ENCODE measurements around the gene LRRC71.

The LRRC71 gene

DNA sequence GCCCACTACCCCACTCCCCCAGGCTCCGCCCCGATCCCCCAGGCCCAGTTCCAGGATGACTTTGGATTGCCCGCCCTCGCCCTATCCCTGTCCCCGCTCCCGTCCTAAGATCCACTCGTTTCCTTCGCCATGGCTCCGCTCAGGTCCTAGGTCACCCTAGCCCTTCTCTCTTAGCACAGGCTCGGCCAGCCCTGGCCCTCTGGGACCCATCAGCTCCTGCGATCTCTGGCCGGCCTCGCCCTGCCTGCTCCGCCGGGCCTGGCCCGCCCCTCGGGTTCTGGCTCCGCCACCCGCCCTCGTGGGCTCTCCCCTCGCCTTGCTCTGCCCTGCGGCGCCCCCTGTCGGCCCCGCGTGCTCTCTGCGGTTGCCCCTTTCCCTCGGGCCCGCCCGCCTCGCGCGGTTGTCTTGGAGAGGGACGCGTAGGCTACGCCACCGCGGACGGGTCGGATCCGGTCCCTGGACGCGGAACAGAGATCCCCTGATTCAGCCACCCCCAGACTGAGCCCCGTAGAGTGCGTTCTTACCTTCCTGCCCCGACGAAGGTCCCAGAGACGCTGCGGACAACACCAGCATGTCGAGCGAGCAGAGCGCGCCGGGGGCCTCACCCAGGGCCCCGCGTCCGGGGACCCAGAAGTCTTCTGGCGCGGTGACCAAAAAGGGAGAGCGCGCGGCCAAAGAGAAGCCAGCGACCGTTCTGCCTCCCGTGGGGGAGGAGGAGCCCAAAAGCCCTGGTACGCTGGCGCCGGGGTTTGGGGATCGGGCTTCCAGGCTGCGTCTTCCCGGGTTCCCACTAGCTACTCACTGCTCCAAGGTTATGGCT is at the start of gene LRRC71:
Gene LRRC71, plus strand, starts transcription at position 400 of the 820 bp plus-strand sequence. Its CDS starts 172 bp downstream, at position 572.
- peak; percentile 64 for DNase-seq

DNA sequence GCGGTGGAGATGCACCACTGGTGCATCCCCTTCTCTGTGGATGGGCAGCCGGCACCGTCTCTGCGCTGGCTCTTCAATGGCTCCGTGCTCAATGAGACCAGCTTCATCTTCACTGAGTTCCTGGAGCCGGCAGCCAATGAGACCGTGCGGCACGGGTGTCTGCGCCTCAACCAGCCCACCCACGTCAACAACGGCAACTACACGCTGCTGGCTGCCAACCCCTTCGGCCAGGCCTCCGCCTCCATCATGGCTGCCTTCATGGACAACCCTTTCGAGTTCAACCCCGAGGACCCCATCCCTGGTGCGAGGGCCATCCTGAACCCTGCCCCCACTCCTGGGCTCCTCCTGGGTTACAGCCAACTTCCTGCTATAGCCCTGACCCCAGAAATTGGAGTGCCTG is 46.8 kb upstream of the LRRC71 start:
- no peak for DNase-seq

- no peak for DNase-seq
Measured at GRCh38 chr1:156874142-156874541, 46.3 kb upstream of the LRRC71 start.

DNA sequence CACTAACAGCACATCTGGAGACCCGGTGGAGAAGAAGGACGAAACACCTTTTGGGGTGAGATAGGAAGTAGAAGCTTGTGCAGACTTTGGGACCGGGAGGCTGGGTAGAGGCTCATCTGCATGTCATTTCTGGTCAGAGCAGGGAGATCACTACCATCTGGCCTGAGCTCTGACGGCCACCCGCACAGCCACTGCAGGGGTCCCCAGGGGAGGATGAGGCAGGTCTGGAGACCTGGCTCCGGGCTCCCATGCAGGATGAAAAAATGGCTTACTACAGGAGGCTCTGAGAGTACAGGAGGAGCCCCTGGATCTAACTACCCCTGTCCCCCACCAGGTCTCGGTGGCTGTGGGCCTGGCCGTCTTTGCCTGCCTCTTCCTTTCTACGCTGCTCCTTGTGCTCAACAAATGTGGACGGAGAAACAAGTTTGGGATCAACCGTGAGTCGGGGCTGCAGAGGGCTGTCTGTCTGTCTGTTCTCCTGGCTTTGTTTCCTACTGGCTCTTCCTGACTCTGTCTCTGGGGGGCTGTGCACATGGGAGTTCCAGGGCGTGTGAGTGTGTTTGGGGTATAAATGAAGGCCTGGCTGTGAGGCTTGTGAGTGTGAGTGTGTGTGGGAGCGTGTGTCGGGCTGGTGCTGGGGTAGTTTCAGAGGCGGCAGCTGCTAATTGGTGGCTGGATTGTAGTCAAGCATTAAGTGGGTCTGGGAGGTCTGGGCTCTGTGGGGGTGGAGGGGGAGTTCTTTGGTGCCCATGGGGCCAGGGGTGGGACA is 45.7 kb upstream of the LRRC71 start:
- no peak for DNase-seq

DNA sequence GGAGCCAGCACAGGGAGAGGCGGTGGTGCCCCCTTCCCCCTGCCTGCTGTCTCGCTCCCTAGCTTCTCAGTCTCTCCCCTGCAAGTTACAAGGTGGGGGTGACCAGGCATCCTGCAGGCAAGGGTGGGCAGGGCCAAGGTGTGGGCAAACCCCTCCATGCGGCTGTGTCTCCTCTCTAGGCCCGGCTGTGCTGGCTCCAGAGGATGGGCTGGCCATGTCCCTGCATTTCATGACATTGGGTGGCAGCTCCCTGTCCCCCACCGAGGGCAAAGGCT is 45.2 kb upstream of the LRRC71 start:
- no peak for DNase-seq

- no peak for DNase-seq
Measured at GRCh38 chr1:156876281-156876680, 44.2 kb upstream of the LRRC71 start.

GRCh38 chr1:156877433-156878170 is 42.8 kb upstream of the LRRC71 start:
- DNase-seq, result no peak

GRCh38 chr1:156879876-156880275 is 40.6 kb upstream of the LRRC71 start:
- no peak for DNase-seq

DNA sequence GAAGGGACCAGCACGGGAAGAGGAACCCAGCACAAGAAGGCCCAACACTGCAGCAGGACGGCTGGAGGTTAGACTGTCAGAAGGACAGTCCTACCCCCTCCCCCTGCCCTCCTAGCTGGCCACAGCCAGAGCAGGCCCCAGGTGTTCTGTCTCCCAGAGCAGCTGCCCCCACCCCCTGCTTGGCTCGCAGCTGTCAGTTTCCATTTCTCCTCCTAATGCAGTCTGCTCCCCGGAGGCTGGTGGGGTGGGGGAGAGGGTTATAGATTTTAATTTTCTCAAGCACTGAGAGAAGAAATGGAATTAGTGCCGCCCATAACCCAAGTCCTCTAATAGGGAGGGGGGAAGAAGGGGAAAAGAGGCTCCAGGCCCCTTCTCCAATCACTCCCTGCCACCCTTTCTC is 40.0 kb upstream of the LRRC71 start:
- DNase-seq, result no peak

- DNase-seq, result no peak
Measured at GRCh38 chr1:156881101-156881500, 39.3 kb upstream of the LRRC71 start.

GRCh38 chr1:156881663-156882062 is 38.8 kb upstream of the LRRC71 start:
- DNase-seq, result no peak

GRCh38 chr1:156882543-156882942 is 37.9 kb upstream of the LRRC71 start:
- DNase-seq, result no peak

GRCh38 chr1:156883919-156884318 is 36.5 kb upstream of the LRRC71 start:
- DNase-seq, result no peak

- DNase-seq, result no peak
Measured at GRCh38 chr1:156884560-156885184, 35.8 kb upstream of the LRRC71 start.

DNA sequence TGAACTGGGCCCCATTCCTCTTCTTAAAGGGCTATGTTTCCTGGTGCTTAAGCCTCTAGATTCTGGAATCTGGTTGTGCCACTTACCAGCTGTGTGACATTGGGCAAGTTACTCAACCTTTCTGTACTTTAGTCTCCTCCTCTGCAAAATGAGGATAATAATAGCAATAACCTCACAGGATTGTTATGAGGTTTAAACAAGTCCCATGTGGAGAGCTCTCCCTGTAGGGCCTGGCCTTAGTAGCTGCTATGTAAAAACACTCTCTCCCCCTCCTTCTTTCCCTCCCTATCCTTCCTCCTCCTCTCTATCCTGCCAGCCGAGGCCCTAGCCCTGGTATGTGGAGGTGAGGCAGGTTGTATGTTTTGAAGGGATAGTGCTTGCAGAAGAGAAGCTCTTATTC is 35.1 kb upstream of the LRRC71 start:
- no peak for DNase-seq

- no peak for DNase-seq
Measured at GRCh38 chr1:156885880-156886355, 34.5 kb upstream of the LRRC71 start.

DNA sequence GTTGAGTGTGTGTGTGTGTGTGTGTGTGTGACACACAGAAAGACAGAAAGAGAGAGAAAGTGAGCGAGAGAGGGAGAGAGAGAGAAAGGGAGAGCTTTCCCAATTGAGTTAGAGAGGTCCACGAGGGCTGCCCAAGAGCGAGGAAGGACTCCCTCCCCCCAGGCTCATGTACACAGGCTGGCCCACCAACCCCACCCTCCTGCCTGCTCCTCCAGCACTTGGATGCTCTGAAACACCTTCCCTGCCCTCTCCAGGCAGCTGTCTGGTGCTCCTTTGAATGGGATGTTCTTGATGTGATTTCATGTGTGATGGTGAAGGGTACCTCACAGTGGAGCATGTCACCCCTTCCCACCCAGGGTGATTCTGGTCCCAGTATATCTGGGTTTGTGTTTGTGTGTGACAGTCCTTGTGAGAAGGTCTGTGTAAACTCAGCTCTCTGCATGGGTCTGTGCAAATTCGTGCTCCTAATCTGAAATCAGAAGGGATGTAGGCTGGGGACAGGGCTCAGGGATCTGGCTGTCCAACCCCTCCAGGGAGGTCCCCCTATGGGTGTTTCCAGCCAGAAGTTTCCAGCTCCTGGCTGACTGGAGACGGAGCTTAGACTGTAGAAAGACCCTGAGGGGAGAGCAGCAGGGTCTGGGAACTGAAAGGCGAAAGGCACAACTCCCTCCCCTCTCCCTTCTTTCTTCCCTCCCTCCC is 33.7 kb upstream of the LRRC71 start:
- no peak for DNase-seq

- DNase-seq, result no peak
Measured at GRCh38 chr1:156887317-156887716, 33.1 kb upstream of the LRRC71 start.

DNA sequence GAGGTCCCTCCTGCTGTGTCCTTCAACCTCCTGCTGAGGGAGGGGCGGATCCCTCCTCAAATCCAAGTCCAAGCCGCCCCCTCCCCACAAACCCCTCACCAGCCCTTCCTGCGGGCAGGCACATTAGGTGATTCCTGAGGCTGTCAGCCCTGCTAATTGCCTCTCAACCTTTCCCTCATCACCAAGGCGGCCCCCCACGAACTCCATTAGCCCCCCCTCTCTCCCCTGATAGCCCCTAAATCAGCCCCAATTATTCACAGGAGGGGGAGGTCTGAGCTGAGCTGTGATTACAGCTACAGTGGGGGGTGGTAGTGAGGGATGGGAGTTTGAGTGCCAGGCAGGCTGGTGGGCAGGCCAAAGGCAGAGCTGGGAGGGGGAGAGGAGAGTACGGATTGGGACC is 32.7 kb upstream of the LRRC71 start:
- no peak for DNase-seq

DNA sequence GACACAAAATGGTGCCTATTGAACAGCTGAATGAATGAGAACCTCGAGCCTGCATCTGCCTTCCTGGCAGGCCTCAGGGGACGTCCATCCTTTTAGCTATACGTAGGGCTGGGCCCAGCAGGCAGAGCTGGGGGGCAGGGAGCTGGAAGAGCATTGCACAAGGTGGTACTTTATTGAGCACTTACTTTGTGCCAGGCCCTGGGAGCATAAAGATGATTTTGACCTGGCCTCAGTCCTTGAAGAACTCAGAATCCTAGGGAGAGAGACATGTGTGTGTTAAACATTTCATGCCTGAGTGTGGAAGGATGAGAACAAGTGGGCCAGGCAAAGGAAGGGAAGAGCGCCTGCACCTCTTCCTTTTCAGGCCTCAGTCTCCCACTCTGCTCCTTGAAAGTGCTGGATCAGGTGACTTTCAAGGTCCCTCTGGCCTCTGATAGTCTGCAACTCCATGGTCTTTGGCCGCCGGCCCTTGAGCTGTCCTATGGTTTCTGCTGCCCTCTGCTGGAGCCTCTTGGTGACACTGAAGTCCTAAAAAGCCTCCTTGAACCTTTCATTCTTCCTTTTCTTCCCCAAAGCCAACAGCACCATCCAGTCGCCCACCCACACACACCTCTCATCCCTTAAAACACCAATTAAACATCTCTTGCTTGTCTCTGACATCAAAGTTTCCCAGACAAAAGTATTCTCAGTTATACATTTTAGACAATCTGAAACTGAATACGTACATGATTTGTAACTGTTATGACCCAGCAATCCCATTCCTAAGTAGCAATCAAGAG is 30.4 kb upstream of the LRRC71 start:
- DNase-seq, result peak; percentile 66

DNA sequence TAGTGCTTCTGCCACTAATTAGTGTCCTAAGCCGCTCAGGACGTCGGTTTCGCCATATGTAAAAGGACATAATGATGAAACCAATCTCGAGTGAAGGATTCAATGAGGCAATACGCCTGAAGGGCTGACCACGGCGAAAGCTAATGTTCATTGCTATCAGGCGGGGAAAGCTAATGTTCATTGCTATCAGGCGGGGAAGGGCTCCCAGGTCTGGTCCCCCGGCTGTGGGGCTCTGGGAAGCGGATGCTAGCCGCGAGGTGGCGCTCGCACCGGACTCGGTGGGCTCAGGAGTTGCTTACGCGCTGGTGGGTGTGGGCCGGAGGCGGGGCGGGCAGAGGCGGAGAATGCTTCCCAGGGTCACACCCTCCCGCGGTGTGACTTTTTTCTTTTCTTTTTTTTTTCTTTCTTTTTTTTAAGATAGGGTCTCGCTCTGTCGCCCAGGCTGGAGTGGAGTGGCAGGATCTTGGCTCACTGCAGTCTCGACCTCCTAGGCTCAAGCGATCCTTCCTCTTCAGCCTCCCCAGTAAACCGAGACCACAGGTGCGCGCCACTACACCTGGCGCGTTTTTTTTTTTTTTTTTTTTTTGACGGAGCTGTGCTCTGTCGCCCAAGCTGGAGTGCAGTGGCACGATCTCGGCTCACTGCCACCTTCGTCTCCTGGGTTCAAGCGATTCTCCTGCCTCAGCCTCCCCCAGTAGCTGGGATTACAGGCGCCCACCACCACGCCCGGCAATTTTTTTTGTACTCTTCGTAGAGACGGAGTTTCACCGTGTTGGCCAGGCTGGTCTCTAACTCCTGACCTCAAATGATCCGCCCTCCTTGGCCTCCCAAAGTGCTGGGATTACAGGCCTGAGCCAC is 28.0 kb upstream of the LRRC71 start:
- peak; percentile 82 for DNase-seq

Data from activated CD4-positive, CD25-positive, alpha-beta regulatory T cell treated with anti-CD3 and anti-CD28 coated beads, Interleukin-2, amount 50 U/mL, for 72 hours (primary cell).